GM18867 (cell line): ENCODE data around the gene SBK3.

Source experiments
- ATAC-seq: cut with Tn5 transposase; IDR thresholded peaks from one replicate; pipeline ENCODE4 v1.9.1; 2021; ENCODE audit warnings: mild to moderate bottlenecking, moderate library complexity; ENCODE audit not compliant: unreplicated experiment

SBK3 gene

GRCh38 chr19:55491546-55492360 lies 53.6 kb downstream of the SBK3 start:
- no peak for ATAC-seq
